SK-N-SH (cell line): ENCODE data around the gene DEGS1.

Experiments used
- CTCF ChIP-seq: fragments of 200-600 bp; sonication (generic); IDR thresholded peaks from 2 replicates; pipeline ENCODE4 v1.6.1; 2017; ENCODE audit warnings: antibody characterized with exemption, mild to moderate bottlenecking, moderate library complexity
- EP300 ChIP-seq, 2 experiments: IDR thresholded peaks; 2 replicates each; pipeline versions ENCODE4 v1.4.0 to v1.6.1; 2012; ENCODE audit warnings: borderline replicate concordance in 1 of 2, low read depth in 1 of 2, low read length in 1 of 2
- GABPA ChIP-seq: IDR thresholded peaks from 2 replicates; pipeline ENCODE4 v1.4.0; 2012; ENCODE audit warnings: low read depth, mild to moderate bottlenecking
- MAX ChIP-seq: IDR thresholded peaks from 2 replicates; pipeline ENCODE4 v1.4.0; 2012; ENCODE audit warnings: low read depth
- RAD21 ChIP-seq: IDR thresholded peaks from 2 replicates; pipeline ENCODE4 v1.6.1; 2012; ENCODE audit warnings: mild to moderate bottlenecking, low read length
- RFX5 ChIP-seq: IDR thresholded peaks from 2 replicates; pipeline ENCODE4 v1.6.1; 2012; ENCODE audit warnings: mild to moderate bottlenecking, improper control_type of control experiment, low read length
- SIN3A ChIP-seq: IDR thresholded peaks from 2 replicates; pipeline ENCODE4 v1.6.1; 2012; ENCODE audit warnings: low read depth, mild to moderate bottlenecking, low read length, moderate library complexity, borderline replicate concordance
- TEAD4 ChIP-seq: IDR thresholded peaks from 2 replicates; pipeline ENCODE4 v1.4.0; 2012; ENCODE audit warnings: mild to moderate bottlenecking, borderline replicate concordance; ENCODE audit not compliant: insufficient read depth
- USF2 ChIP-seq: fragments of 150-350 bp; IDR thresholded peaks from 2 replicates; pipeline ENCODE4 v1.6.1; 2017; ENCODE audit warnings: antibody characterized with exemption, low read length, low read depth, borderline replicate concordance
- YY1 ChIP-seq: IDR thresholded peaks from 2 replicates; pipeline ENCODE4 v1.4.0; 2012; ENCODE audit warnings: low read depth, mild to moderate bottlenecking

- TF ChIP-seq YY1 = no peak
- no peak for TF ChIP-seq USF2
- TF ChIP-seq RAD21 = no peak
- TF ChIP-seq EP300 (IDR thresholded peaks at IDR 0.05; ENCODE audit: borderline replicate concordance in 1 of 2, low read depth in 1 of 2, low read length in 1 of 2) = no peak
- TF ChIP-seq CTCF = no peak
- no peak for TF ChIP-seq TEAD4
- TF ChIP-seq SIN3A = no peak
- no peak for TF ChIP-seq GABPA
- TF ChIP-seq RFX5 = no peak
- no peak for TF ChIP-seq MAX
Measured at GRCh38 chr1:224216382-224216781, 33.3 kb downstream of the DEGS1 start.
